K562 (cell line): ENCODE results near the gene BRMS1. TPM values are rescaled to one million over a fixed set of nuclear protein-coding genes. Genes with fewer than 3 reads are reported as not detected.

Source experiments
- ADNP ChIP-seq: fragments of 200-800 bp; sonication (Bioruptor generic); IDR thresholded peaks from 2 replicates; pipeline ENCODE4 v1.6.1; 2016; ENCODE audit warnings: missing genetic modification characterization, missing compliant biosample characterization
- ARID3A ChIP-seq: IDR thresholded peaks from 2 replicates; pipeline ENCODE4 v1.6.1; 2012; ENCODE audit warnings: low read depth, low read length, improper control_type of control experiment, borderline replicate concordance
- BCOR ChIP-seq: fragments of 450-650 bp; IDR thresholded peaks from 2 replicates; pipeline ENCODE4 v1.6.1; 2016
- C11orf30 ChIP-seq: fragments of 450-650 bp; IDR thresholded peaks from 2 replicates; pipeline ENCODE4 v1.6.1; 2016; ENCODE audit warnings: low read depth, mild to moderate bottlenecking
- CREBBP ChIP-seq: IDR thresholded peaks from one replicate; pipeline ENCODE4 v1.6.1; 2012; ENCODE audit warnings: low read depth, mild to moderate bottlenecking, control low read depth, inconsistent platforms, low read length
- JUNB ChIP-seq: fragments of 450-650 bp; formaldehyde crosslinking; conservative IDR thresholded peaks from 2 replicates; pipeline ENCODE4 v1.4.0; 2020; ENCODE audit warnings: mild to moderate bottlenecking
- KDM1A ChIP-seq, 2 experiments: fragments of 450-650 bp; IDR thresholded peaks; 2 replicates each; pipeline ENCODE4 v1.6.1; 2016; ENCODE audit warnings: mild to moderate bottlenecking in 2 of 2
- MAFG ChIP-seq: fragments of 450-650 bp; conservative IDR thresholded peaks from 2 replicates; pipeline ENCODE4 v1.6.1; 2016; ENCODE audit warnings: missing genetic modification characterization, missing compliant biosample characterization
- MAFK ChIP-seq: IDR thresholded peaks from 2 replicates; pipeline ENCODE4 v1.6.1; 2011; ENCODE audit warnings: low read length, improper control_type of control experiment
- RBM25 ChIP-seq: fragments of 200-400 bp; formaldehyde crosslinking; IDR thresholded peaks from 2 replicates; pipeline ENCODE4 v1.6.1; 2018; ENCODE audit warnings: low read length, low read depth, moderate library complexity; ENCODE audit not compliant: severe bottlenecking
- RFX1 ChIP-seq: fragments of 450-650 bp; IDR thresholded peaks from 2 replicates; pipeline ENCODE4 v1.6.1; 2016; ENCODE audit warnings: mild to moderate bottlenecking, moderate library complexity
- SREBF1 ChIP-seq: fragments of 150-350 bp; IDR thresholded peaks from 2 replicates; pipeline ENCODE4 v1.6.1; 2014; ENCODE audit warnings: antibody characterized with exemption, low read depth, low read length, borderline replicate concordance
- THRA ChIP-seq: fragments of 450-650 bp; IDR thresholded peaks from 2 replicates; pipeline ENCODE4 v1.6.1; 2017; ENCODE audit warnings: mild to moderate bottlenecking, moderate library complexity
- ZC3H4 ChIP-seq: sonication (generic); formaldehyde crosslinking; IDR thresholded peaks from 2 replicates; pipeline ENCODE4 v1.9.0; 2021; ENCODE audit warnings: missing genetic modification reagents, borderline replicate concordance
- ZNF121 ChIP-seq: sonication (generic); formaldehyde crosslinking; conservative IDR thresholded peaks from 2 replicates; pipeline ENCODE4 v1.8.0; 2022; ENCODE audit warnings: missing genetic modification reagents
- polyA plus RNA-seq, 8 experiments: library from polyadenylated mRNA; depleted of rRNA in 4 of 8; stranded (reverse) in 5 of 8; unstranded in 3 of 8; fragments of >200 nt; fragmentation: Nextera tagmentation in 2 of 8; fragmentation: Illumina TruSeq in 1 of 8; extraction: Ambion mirVana in 2 of 8; extraction: Trizol in 1 of 8; gene quantifications; 2 replicates each; pipeline versions ENCODE4 v1.2.1 to v1.2.3, GENCODE V29; 2011 to 2014; ENCODE audit warnings: inconsistent platforms in 1 of 8, missing spikeins in 1 of 8
- total RNA-seq, 7 experiments: library from RNA; depleted of rRNA in 6 of 7; stranded (reverse); fragments of >200 nt in 6 of 7; fragmentation: Illumina TruSeq in 2 of 7; extraction: Trizol in 2 of 7; gene quantifications; 2 replicates each; pipeline versions ENCODE4 v1.2.1 to v1.2.3, GENCODE V29; 2011 to 2021; ENCODE audit warnings: low replicate concordance in 1 of 7
- TF ChIP-seq, protein P1 (sequence below), 2 experiments: fragments of 250-450 bp in 1 of 2; fragments of 450-650 bp in 1 of 2; sonication (Bioruptor Pico) in 1 of 2; IDR thresholded peaks; 2 replicates each; pipeline versions ENCODE4 v1.6.1 to v1.8.0; 2016 to 2021; ENCODE audit warnings: mild to moderate bottlenecking in 2 of 2, moderate library complexity in 2 of 2, missing compliant biosample characterization in 1 of 2, missing genetic modification characterization in 1 of 2

The BRMS1 gene
- total and polyA plus RNA-seq, 9 of the 15 experiments (the other 6 are each of a cell fraction or from before 2014, with no cell fraction given) = 2.2 to 78.8 (median 33.4) TPM

DNA sequence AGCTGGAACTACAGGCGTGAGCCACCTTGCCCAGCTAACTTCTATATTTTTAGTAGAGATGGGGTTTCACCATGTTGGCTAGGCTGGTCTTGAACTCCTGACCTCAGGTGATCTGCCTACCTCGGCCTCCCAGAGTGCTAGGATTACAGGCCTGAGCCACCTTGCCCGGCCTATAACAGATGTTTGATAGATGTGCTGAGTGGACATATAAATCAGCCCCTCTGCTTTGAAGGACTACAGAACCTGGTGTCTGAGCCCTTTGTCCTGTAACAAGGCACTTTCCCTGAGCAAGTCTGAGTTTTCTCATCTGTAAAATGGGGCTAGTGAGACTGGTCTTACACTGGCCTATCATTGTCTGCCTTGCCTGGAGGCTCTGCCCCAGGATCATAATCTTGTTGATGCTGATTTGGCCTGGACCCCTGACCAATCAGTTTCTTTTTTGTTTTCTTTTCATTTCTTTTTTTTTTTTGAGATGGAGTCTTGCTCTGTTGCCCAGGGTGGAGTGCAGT lies 15.7 kb downstream of the BRMS1 start (continued):
- no peak for TF ChIP-seq ARID3A
- no peak for TF ChIP-seq THRA
- peak; percentile 38; the same call in 1 of the 2 replicates for TF ChIP-seq MAFK
- peak; percentile 74 for TF ChIP-seq MAFG
- peak; percentile 81 for TF ChIP-seq C11orf30
- TF ChIP-seq SREBF1 = no peak
- TF ChIP-seq ZNF121 (CRISPR knock-in tag) = peak; percentile 49; the same call in 1 of the 2 replicates
- TF ChIP-seq JUNB = no peak
- TF ChIP-seq BCOR = peak; percentile 66
- TF ChIP-seq ADNP (tag) = peak; percentile 50; the same call in 1 of the 2 replicates
- TF ChIP-seq KDM1A (IDR thresholded peaks at IDR 0.05) = peak in 1 of 2 experiments; percentile 37; a peak in 2 of 4 replicates
- no peak for TF ChIP-seq RFX1
- TF ChIP-seq ZC3H4 (CRISPR knock-in tag) = no peak
- TF ChIP-seq CREBBP = no peak
- TF ChIP-seq RBM25 = peak; percentile 47
- TF ChIP-seq, protein P1, sequence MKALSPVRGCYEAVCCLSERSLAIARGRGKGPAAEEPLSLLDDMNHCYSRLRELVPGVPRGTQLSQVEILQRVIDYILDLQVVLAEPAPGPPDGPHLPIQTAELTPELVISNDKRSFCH (CRISPR knock-in tag; IDR thresholded peaks at IDR 0.05) = no peak
- TF ChIP-seq, protein P1 (tag; IDR thresholded peaks at IDR 0.05) = no peak
